ENCODE data around the gene IMPA2. TPM values are rescaled to one million over a fixed set of nuclear protein-coding genes. Genes with fewer than 3 reads are reported as not detected.

IMPA2 gene
- total and polyA plus RNA-seq, 2 of the 4 experiments (the other 2 are of a cell fraction): 5.4 to 5.5 TPM

DNA sequence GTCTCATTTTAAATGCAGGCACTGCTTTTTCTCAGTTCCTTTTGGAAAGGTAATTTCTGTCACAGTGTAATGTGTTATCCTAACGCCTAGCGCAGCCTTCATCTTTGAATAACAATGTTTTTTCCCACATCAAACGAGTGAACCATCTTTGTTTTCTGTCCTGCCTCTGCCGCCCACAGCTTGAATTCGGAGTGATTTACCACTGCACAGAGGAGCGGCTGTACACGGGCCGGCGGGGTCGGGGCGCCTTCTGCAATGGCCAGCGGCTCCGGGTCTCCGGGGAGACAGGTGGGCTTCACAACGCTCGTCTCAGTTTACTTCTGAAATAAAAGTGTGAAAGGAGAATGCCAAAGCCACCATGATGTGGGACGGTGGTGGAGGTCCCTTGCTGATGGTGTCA, 32.8 kb downstream of the IMPA2 start:
- Histone ChIP-seq H2AK5ac (ENCODE audit: low read depth, low read length) (no peak overlapping the region), H4K5ac (ENCODE audit: low read depth, low read length) (no peak overlapping the region), H3K18ac (ENCODE audit: low read depth, low read length) (no peak overlapping the region), H2BK120ac (ENCODE audit: low read depth, low read length) (no peak overlapping the region), H3K9ac (ENCODE audit: low read depth, low read length) (no peak overlapping the region), H2AK9ac (replicated peaks; ENCODE audit: low read depth, low read length, poor library complexity) (no peak overlapping the region), H2BK5ac (ENCODE audit: low read depth, low read length, poor library complexity, severe bottlenecking) (no peak overlapping the region), H3K4me2 (ENCODE audit: low read depth, low read length) (no peak overlapping the region), H3K4me1 (ENCODE audit: control insufficient read depth, insufficient read depth, low read length) (peaks cover 21% of the 10 kb centered on the region), H3K4me3 (ENCODE audit: insufficient read depth, low read depth, low read length) (no peak overlapping the region), H3K56ac (ENCODE audit: extremely low read depth, insufficient read depth, low read length) (no peak overlapping the region), H3K79me1 (ENCODE audit: low read depth in 1 of 2, low read length in 2 of 2) (no peaks in the 10 kb centered on the region), H3K14ac (replicated peaks; ENCODE audit: low read depth, low read length) (no peak overlapping the region), H3K27ac (ENCODE audit: insufficient read depth, low read length) (no peak overlapping the region), H2AFZ (replicated peaks; ENCODE audit: low read length, poor library complexity) (no peak overlapping the region), H3K36me3 (ENCODE audit: control insufficient read depth, insufficient read depth, low read length) (peaks cover 26% of the 10 kb centered on the region), H2BK20ac (ENCODE audit: low read depth, low read length) (no peak overlapping the region), H3K4ac (ENCODE audit: low read depth, low read length) (no peak overlapping the region; the same call in 1 of the 2 replicates), H3K9me3 (ENCODE audit: control insufficient read depth, insufficient read depth, low read length) (no peaks in the 10 kb centered on the region), H2BK15ac (ENCODE audit: low read depth, low read length) (no peak overlapping the region), H4K20me1 (ENCODE audit: insufficient read depth, low read length) (no peaks in the 10 kb centered on the region), H3K9me1 (ENCODE audit: insufficient read depth, low read length) (peaks cover 8% of the 10 kb centered on the region; the same call in 1 of the 2 replicates), H3K23ac (ENCODE audit: low read depth, low read length) (no peak overlapping the region), H4K91ac (ENCODE audit: insufficient read depth, low read depth, low read length) (no peak overlapping the region), H4K8ac (ENCODE audit: low read depth in 2 of 2, low read length in 2 of 2) (no peak overlapping the region), H3K27me3 (ENCODE audit: control insufficient read depth, insufficient read depth, low read length) (no peaks in the 10 kb centered on the region; the same call in 1 of the 2 replicates)
- WGBS, 2 experiments (ENCODE audit: extremely low coverage in 2 of 2, insufficient read length in 1 of 2): no CpG with 5 or more reads among the region's 17 CpGs
- intact Hi-C loops (cut with micrococcal nuclease) (no loop called here), dilution Hi-C loops (cut with HindIII; ENCODE audit: low sequenced_read_pairs, unreplicated experiment) (no loop called here), in situ Hi-C loops (cut with MboI; ENCODE audit: low sequenced_read_pairs) (no loop called here)
- TF ChIP-seq FOS (IDR thresholded peaks at IDR 0.05; ENCODE audit: low read depth, low read length) (no peak), SMC3 (IDR thresholded peaks at IDR 0.05; ENCODE audit: low read depth, low read length) (no peak), RFX5 (IDR thresholded peaks at IDR 0.05; ENCODE audit: low read depth, low read length) (no peak), CHD1 (IDR thresholded peaks at IDR 0.05; ENCODE audit: low read depth, low read length) (no peak), BHLHE40 (IDR thresholded peaks at IDR 0.05; ENCODE audit: low read depth, low read length) (no peak)
- TF ChIP-seq, protein P1, sequence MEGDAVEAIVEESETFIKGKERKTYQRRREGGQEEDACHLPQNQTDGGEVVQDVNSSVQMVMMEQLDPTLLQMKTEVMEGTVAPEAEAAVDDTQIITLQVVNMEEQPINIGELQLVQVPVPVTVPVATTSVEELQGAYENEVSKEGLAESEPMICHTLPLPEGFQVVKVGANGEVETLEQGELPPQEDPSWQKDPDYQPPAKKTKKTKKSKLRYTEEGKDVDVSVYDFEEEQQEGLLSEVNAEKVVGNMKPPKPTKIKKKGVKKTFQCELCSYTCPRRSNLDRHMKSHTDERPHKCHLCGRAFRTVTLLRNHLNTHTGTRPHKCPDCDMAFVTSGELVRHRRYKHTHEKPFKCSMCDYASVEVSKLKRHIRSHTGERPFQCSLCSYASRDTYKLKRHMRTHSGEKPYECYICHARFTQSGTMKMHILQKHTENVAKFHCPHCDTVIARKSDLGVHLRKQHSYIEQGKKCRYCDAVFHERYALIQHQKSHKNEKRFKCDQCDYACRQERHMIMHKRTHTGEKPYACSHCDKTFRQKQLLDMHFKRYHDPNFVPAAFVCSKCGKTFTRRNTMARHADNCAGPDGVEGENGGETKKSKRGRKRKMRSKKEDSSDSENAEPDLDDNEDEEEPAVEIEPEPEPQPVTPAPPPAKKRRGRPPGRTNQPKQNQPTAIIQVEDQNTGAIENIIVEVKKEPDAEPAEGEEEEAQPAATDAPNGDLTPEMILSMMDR (conservative IDR thresholded peaks at IDR 0.05; ENCODE audit: low read depth, low read length): no peak
- DNase-seq (no peak), ATAC-seq (ENCODE audit: low read depth) (no peak)
- ChIA-PET POLR2A (ENCODE audit: unreplicated experiment) (no interaction called here), CTCF (no interaction called here)
- no TSS peak for BruUV-seq (replicated peaks)
